Type B pancreatic cell (in vitro differentiated cells): ENCODE measurements around the gene SPOCK1. TPM values are rescaled to one million over a fixed set of nuclear protein-coding genes. Genes with fewer than 3 reads are reported as not detected.

Experiments
- DNase-seq: peaks from one replicate; pipeline ENCODE4 v3.0.0; 2021; ENCODE audit warnings: mixed read lengths; ENCODE audit not compliant: unreplicated experiment; ENCODE audit errors: extremely low spot score
- H3K27ac Mint-ChIP-seq: 2 replicates; pipeline ENCODE4 v1.8.0; 2021; ENCODE audit warnings: mild to moderate bottlenecking, mixed read lengths
- H3K27me3 Mint-ChIP-seq: 2 replicates; pipeline ENCODE4 v1.8.0; 2021; ENCODE audit warnings: mixed read lengths
- H3K36me3 Mint-ChIP-seq: 2 replicates; pipeline ENCODE4 v1.8.0; 2021; ENCODE audit warnings: mixed read lengths
- H3K4me1 Mint-ChIP-seq: one replicate; pipeline ENCODE4 v1.8.0; 2021; ENCODE audit warnings: mixed read lengths; ENCODE audit not compliant: unreplicated experiment
- H3K4me3 Mint-ChIP-seq: 2 replicates; pipeline ENCODE4 v1.8.0; 2021; ENCODE audit warnings: mild to moderate bottlenecking, mixed read lengths
- H3K9me3 Mint-ChIP-seq: 2 replicates; pipeline ENCODE4 v1.8.0; 2021; ENCODE audit warnings: mixed read lengths
- total RNA-seq: library from RNA; stranded (reverse); gene quantifications from 2 replicates; pipeline ENCODE4 v1.2.1, GENCODE V29; 2021; ENCODE audit warnings: low replicate concordance
- TF ChIP-seq, protein P1 (sequence below): fragments of 200-600 bp; sonication (generic); conservative IDR thresholded peaks from 2 replicates; pipeline ENCODE4 v1.5.0; 2021; ENCODE audit warnings: antibody characterized with exemption, mild to moderate bottlenecking

Gene SPOCK1
- total RNA-seq, 1 donor from 2014 or later = 45.1 TPM

DNA sequence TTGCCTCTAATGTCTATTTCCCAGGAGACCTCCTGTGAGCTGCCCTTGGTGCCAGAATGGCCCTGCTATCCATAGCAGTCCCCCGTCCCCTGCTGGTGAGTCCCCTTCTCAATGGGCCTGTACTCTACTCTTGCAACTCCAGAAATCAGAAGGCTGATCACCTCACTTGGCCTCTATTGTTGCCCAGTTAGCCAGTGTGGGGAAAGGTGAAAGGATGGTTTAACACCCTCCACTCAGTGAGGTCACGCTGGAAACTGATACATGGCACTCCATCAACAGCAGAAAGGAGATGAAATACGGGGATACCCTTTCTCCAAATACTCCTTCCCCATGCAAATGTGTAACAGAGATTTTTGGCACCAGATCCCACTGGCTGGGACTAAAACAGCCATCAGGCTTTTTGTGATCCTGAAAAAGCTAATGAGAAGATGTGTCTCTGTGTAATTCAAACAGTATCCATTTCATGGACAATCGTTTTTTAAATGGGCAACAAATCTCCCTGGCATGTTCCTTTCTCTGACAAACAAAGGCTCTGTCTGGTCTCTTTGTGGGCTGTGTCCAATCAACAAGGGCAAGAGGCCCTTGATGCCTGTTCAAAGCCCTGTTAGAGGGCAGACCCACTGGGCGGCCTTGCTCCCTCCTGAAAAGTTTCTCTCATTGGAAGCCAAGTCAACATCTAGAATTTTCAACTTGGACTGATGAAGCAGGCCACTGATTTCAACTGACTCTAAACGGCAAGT lies 343.7 kb downstream of the SPOCK1 start:
- Mint-ChIP-seq H3K27me3 (peaks cover 25% of the 10 kb centered on the region), H3K27ac (no peak overlapping the region), H3K36me3 (no peaks in the 10 kb centered on the region), H3K9me3 (peaks cover 6% of the 10 kb centered on the region), H3K4me3 (peak overlapping the region; percentile 57), H3K4me1 (peaks cover 28% of the 10 kb centered on the region)
- no peak for DNase-seq
- TF ChIP-seq, protein P1, sequence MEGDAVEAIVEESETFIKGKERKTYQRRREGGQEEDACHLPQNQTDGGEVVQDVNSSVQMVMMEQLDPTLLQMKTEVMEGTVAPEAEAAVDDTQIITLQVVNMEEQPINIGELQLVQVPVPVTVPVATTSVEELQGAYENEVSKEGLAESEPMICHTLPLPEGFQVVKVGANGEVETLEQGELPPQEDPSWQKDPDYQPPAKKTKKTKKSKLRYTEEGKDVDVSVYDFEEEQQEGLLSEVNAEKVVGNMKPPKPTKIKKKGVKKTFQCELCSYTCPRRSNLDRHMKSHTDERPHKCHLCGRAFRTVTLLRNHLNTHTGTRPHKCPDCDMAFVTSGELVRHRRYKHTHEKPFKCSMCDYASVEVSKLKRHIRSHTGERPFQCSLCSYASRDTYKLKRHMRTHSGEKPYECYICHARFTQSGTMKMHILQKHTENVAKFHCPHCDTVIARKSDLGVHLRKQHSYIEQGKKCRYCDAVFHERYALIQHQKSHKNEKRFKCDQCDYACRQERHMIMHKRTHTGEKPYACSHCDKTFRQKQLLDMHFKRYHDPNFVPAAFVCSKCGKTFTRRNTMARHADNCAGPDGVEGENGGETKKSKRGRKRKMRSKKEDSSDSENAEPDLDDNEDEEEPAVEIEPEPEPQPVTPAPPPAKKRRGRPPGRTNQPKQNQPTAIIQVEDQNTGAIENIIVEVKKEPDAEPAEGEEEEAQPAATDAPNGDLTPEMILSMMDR = no peak

DNA sequence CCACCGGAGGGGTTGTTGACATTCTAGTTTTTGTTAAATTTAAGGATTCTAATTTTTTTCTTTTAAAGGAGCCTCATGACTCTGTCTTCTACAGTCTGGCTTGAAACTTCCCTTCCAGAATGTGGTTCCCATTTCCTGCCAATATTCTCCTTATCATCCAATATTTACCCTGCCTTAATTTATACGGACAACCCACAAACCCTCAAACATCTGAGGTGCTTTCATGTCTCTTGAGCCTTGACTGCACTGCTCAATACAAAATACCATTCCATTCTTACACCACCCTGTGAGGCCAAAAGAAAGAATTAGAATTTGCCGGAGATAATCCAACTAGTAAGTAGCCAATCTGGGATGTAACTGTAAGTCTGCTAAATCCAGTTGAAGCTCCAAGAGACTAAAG lies 346.5 kb downstream of the SPOCK1 start:
- no peak for DNase-seq
- Mint-ChIP-seq H3K9me3 (peaks cover 6% of the 10 kb centered on the region), H3K4me1 (peaks cover 36% of the 10 kb centered on the region), H3K27ac (no peak overlapping the region), H3K36me3 (no peaks in the 10 kb centered on the region), H3K4me3 (no peak overlapping the region), H3K27me3 (peaks cover 28% of the 10 kb centered on the region)
- TF ChIP-seq, protein P1 = no peak

DNA sequence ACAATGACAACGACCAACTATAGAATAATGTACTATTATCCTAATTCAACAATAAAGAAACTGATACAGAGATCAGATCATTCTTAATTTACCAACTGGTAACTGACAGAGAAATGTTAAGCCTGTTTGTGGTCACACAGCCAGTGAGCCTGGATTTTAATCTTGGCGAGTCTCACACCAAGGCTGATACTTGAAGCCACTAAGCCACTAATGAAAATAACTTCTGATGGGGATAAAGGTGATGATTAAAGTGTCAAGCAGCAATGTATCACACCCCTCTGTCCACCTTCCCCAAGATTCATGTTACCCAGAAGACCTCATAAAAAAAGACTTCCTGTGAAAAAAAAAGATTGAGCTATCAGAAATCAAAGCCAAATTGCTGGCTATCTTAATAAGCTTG lies 350.5 kb downstream of the SPOCK1 start:
- Mint-ChIP-seq H3K27me3 (peaks cover 38% of the 10 kb centered on the region), H3K4me3 (no peak overlapping the region), H3K4me1 (peaks cover 37% of the 10 kb centered on the region), H3K9me3 (no peaks in the 10 kb centered on the region), H3K27ac (no peak overlapping the region), H3K36me3 (no peaks in the 10 kb centered on the region)
- TF ChIP-seq, protein P1 = no peak
- DNase-seq = no peak

DNA sequence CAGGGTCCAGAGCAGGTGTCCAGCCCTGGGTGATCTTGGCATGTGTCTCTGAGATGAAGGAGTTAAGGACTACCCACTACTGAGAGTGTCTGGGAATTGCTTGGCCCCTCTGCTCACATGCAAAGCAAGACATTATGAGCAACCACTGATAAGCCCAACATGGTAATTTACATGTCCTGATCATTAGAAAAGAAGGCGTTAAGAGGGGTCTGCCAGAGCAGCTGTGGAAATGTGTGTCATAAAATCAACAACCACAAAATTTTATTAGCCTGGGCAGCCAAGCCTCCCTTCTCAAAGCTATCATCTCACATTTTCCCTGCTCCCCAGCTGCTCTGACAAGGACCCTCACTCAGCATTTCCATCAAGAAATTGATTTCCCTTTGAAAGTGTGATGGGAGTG lies 351.0 kb downstream of the SPOCK1 start:
- H3K36me3 Mint-ChIP-seq = no peaks in the 10 kb centered on the region
- no peak for DNase-seq
- no peaks in the 10 kb centered on the region for H3K9me3 Mint-ChIP-seq
- H3K27ac Mint-ChIP-seq = no peak overlapping the region
- H3K4me1 Mint-ChIP-seq = peaks cover 37% of the 10 kb centered on the region
- H3K27me3 Mint-ChIP-seq = peaks cover 36% of the 10 kb centered on the region
- TF ChIP-seq, protein P1 = no peak
- no peak overlapping the region for H3K4me3 Mint-ChIP-seq

DNA sequence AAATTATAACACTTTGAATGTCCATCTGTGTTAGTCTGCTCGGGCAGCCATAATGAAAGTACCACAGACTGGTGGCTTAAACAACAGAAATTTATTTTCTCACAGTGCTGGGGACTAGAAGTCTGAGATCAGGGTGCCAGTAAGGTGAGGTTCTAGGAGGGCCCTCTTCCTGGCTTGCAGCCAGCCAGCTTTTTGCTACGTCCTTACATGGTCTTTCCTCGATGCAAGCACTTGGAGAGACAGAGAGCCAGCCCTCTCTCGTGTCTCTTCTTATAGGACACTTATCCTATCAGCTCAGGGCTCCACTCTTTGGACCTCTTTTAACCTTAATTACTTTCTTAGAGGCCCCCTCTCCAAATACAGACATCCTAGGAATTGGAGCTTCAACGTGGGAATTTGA lies 351.8 kb downstream of the SPOCK1 start:
- no peak for DNase-seq
- Mint-ChIP-seq H3K27ac (no peak overlapping the region), H3K9me3 (no peaks in the 10 kb centered on the region), H3K36me3 (no peaks in the 10 kb centered on the region), H3K4me3 (no peak overlapping the region), H3K4me1 (peaks cover 33% of the 10 kb centered on the region), H3K27me3 (peaks cover 38% of the 10 kb centered on the region)
- TF ChIP-seq, protein P1 = no peak
